ENCODE measurements around the gene UBA52. TPM values are rescaled to one million over a fixed set of nuclear protein-coding genes. Genes with fewer than 3 reads are reported as not detected.

UBA52 gene
- total and polyA plus RNA-seq, 10 of the 15 experiments (the other 5 are each of a cell fraction or from before 2014, with no cell fraction given): 1,131 to 2,392 (median 1,645) TPM

DNA sequence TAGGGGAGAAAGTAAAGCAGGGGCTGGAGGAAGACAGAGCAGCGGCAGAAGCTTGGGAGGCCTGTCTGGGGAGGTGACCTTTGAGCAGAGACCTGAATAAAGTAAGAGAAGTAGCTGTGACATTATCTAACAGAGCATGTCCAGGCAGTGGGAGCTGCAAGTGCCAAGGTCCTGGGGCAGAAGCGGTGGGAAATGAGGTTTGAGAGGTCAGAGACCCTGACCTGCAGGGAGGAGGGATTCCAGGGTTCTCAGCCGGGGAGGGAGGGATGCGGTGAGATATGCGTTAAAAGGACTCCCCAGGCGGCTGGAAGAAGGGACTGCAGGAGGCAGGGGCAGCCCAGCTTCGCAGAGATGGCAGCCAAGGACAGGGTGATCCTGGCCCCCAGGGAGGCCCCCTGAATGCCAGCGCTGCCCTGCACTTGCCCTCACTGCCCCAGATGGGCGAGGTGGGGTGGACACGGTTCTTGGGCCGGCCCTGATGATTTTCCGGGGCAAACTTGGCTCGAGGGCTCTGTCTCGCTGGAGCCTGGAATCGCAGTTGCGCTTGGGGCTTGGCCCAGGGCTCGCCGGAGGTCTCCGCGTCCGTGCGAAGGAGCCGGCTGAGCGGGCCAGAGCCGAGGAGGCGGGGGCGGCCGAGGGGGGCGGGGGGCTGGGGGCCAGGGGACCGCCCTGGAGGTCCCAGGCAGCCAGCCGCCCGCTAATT, 31.7 kb downstream of the UBA52 start (continued):
- no peak for TF ChIP-seq NFIC (IDR thresholded peaks at IDR 0.05; ENCODE audit: low read depth, low read length)
- TF ChIP-seq ZNF207 (IDR thresholded peaks at IDR 0.05; ENCODE audit: borderline replicate concordance): no peak
- TF ChIP-seq, protein P1, sequence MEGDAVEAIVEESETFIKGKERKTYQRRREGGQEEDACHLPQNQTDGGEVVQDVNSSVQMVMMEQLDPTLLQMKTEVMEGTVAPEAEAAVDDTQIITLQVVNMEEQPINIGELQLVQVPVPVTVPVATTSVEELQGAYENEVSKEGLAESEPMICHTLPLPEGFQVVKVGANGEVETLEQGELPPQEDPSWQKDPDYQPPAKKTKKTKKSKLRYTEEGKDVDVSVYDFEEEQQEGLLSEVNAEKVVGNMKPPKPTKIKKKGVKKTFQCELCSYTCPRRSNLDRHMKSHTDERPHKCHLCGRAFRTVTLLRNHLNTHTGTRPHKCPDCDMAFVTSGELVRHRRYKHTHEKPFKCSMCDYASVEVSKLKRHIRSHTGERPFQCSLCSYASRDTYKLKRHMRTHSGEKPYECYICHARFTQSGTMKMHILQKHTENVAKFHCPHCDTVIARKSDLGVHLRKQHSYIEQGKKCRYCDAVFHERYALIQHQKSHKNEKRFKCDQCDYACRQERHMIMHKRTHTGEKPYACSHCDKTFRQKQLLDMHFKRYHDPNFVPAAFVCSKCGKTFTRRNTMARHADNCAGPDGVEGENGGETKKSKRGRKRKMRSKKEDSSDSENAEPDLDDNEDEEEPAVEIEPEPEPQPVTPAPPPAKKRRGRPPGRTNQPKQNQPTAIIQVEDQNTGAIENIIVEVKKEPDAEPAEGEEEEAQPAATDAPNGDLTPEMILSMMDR (IDR thresholded peaks at IDR 0.05 in 2 of 3, conservative IDR thresholded peaks at IDR 0.05 in 1 of 3; ENCODE audit: control insufficient read depth in 2 of 3, extremely low read depth in 1 of 3, insufficient read depth in 1 of 3, low read depth in 3 of 3, low read length in 3 of 3): peak in 2 of 3 experiments; percentile 21 to 30; a peak in 2 of 6 replicates
- no peak for TF ChIP-seq HDAC6 (IDR thresholded peaks at IDR 0.05; ENCODE audit: unreplicated experiment)
- TF ChIP-seq, protein P2, sequence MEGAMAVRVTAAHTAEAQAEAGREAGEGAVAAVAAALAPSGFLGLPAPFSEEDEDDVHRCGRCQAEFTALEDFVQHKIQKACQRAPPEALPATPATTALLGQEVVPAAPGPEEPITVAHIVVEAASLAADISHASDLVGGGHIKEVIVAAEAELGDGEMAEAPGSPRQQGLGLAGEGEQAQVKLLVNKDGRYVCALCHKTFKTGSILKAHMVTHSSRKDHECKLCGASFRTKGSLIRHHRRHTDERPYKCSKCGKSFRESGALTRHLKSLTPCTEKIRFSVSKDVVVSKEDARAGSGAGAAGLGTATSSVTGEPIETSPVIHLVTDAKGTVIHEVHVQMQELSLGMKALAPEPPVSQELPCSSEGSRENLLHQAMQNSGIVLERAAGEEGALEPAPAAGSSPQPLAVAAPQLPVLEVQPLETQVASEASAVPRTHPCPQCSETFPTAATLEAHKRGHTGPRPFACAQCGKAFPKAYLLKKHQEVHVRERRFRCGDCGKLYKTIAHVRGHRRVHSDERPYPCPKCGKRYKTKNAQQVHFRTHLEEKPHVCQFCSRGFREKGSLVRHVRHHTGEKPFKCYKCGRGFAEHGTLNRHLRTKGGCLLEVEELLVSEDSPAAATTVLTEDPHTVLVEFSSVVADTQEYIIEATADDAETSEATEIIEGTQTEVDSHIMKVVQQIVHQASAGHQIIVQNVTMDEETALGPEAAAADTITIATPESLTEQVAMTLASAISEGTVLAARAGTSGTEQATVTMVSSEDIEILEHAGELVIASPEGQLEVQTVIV (IDR thresholded peaks at IDR 0.05; ENCODE audit: borderline replicate concordance, partially characterized antibody): no peak
